Measurements from ENCODE around the gene PAPSS2. TPM values are rescaled to one million over a fixed set of nuclear protein-coding genes. Genes with fewer than 3 reads are reported as not detected.
"Not testable (repeated sequence)": the region's sequence is repeated elsewhere in the genome, so short reads cannot be mapped to it uniquely, and the experiment has no call there.

The PAPSS2 gene
- 96.4 TPM for total RNA-seq

- peak; percentile 58 for DNase-seq (ENCODE audit: low spot score)
Measured at GRCh38 chr10:87659571-87660483, at the start of gene PAPSS2. PAPSS2 (plus strand) TSS chr10:87659878; CDS start chr10:87659982, 104 bp downstream.

- not testable (repeated sequence) for DNase-seq (ENCODE audit: low spot score)
Measured at GRCh38 chr10:87611341-87611740, 48.3 kb upstream of the PAPSS2 start.

DNA sequence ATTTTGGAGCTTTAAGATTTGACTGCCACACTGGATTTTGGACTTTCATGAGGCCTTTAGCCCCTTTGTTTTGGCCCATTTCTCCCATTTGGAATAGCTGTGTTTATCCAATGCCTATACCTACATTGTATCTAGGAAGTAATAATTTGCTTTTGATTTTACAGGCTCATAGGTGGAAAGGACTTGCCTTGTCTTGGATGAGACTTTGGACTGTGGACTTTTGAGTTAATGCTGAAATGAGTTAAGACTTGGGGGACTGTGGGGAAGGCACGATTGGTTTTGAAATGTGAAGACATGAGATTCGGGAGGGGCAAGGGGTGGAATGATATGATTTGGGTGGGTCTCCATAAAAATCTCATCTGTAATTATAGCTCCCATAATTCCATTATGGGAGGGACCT lies 47.6 kb upstream of the PAPSS2 start:
- no peak for DNase-seq (ENCODE audit: low spot score)

DNA sequence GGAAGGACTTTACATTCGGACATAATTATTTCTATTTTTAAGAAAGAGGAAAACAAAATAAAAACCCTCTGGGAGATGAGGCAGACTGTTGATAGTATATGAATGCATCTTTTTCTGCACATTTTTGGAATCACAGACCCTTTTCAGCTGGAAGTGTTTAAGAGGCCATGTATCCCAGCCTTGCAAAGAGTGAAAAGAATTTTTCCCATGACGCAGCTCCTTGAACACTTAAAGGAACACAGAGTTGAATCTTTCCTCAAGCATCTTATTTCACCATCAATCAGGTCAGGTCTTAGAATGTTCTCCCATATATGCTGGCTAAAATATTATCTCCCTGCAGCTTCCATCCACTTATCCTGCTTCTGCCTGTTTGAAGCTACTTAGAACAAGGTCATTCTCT lies 45.9 kb upstream of the PAPSS2 start:
- DNase-seq (ENCODE audit: low spot score), result no peak

GRCh38 chr10:87615856-87616255 lies 43.8 kb upstream of the PAPSS2 start:
- no peak for DNase-seq (ENCODE audit: low spot score)

- no peak for DNase-seq (ENCODE audit: low spot score)
Measured at GRCh38 chr10:87617503-87617902, 42.2 kb upstream of the PAPSS2 start.

GRCh38 chr10:87618566-87619423 lies 40.9 kb upstream of the PAPSS2 start:
- DNase-seq (ENCODE audit: low spot score), result no peak

DNA sequence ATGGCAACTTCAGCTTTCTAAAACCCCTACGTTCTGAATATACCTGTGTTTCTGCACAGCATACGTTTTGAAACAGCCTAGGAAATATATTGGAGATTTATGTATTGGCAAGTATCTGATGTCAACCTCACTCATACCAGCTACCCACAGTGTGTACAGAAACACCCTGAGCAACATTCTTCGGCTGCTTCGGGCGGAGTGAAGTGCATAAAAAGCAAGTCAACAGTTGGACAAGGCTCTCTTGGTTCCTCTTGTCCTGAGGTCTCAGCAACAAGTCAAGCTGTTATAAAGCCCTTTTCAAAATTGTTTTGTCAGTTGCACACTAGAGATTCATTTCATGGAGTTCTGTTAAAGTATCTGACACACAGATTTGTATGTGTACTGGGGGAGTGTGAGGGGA lies 40.0 kb upstream of the PAPSS2 start:
- no peak for DNase-seq (ENCODE audit: low spot score)

DNA sequence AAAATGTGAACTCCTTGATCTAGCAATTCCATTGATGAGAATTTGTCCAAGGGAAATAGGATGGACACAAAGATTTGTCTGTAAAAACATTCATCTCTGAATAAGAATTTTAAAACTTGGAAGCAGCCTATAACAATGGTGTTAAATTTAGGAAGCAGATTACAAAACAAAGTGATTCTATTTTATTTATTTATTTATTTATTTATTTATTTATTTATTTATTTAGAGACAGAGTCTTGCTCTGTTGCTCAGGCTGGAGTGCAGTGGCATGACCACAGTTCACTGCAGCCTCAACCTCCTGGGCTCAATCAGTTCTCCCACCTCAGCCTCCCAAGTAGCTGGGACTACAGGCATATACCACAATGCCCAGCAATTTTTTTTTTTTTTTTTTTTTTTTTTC lies 38.2 kb upstream of the PAPSS2 start:
- not testable (repeated sequence) for DNase-seq (ENCODE audit: low spot score)

DNA sequence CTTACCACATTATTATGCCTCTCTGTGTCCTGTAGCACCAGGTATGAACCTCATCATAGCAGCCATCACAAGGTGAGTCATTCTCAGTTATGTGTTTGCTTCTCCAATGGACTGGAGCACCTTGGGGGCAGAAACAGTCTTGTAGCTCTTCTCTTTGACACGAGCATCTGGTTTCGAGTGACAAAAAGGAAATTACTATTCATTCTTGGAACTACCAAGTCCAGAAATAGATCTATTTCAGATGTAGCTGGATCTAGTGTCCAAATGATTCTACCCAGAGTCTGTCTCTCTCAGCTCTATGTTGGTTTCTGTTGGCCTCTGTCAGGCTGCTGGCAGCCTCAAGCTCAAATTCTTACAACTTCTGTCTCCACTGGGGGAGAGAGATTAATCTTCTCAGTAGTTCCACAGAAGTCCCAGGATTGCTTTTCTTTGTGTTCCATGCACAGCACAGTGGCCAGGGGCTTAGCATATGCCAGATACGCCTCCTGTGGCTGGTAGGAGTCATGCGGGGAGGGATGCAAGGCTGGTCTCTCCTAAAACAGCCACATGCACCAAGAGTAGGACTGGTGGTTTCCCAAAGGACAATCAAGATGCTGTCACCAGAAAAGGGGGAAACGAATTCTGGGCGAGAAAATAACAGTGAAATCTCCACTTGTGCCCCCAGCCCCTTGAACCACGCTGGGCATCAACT lies 37.2 kb upstream of the PAPSS2 start:
- no peak for DNase-seq (ENCODE audit: low spot score)

GRCh38 chr10:87623191-87623590 lies 36.5 kb upstream of the PAPSS2 start:
- DNase-seq (ENCODE audit: low spot score), result no peak

DNA sequence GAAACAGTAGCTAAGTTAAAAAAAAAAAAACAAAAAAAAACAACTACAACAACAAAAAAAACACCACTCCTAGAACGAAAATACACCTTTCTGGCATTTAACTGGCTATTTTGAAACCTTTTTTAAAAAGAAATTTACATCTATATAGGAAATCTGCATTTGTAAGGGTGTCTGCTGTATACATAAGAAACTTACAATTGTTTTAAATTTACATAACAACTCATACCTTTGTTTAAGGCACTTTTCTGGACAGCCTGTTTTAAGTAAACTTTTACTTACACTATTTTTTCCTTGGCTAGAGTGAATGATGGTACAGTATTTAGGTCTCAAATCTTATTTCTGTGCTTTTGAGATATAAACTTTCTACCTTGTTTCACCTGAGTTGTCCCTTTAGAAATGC lies 34.0 kb upstream of the PAPSS2 start:
- DNase-seq (ENCODE audit: low spot score), result no peak

GRCh38 chr10:87626422-87626892 lies 33.2 kb upstream of the PAPSS2 start:
- DNase-seq (ENCODE audit: low spot score), result no peak

- no peak for DNase-seq (ENCODE audit: low spot score)
Measured at GRCh38 chr10:87630171-87630570, 29.5 kb upstream of the PAPSS2 start.

DNA sequence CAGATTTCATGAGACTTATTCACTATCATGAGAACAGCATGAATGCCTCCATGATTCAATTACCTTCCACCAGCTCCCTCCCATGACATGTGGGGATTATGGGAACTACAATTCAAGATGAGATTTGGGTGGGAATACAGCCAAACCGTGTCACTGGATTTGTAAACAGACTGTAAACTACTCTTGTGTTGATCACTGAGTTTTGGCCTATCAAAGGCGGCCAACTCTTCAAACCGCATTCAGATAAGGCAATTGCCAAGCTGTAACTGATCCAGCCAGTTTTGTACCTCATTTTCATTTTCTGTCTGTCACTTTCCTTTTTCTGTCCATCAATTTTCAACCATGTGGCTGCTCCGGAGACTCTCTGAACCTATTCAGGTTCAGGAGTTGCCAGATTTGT lies 27.2 kb upstream of the PAPSS2 start:
- no peak for DNase-seq (ENCODE audit: low spot score)

DNA sequence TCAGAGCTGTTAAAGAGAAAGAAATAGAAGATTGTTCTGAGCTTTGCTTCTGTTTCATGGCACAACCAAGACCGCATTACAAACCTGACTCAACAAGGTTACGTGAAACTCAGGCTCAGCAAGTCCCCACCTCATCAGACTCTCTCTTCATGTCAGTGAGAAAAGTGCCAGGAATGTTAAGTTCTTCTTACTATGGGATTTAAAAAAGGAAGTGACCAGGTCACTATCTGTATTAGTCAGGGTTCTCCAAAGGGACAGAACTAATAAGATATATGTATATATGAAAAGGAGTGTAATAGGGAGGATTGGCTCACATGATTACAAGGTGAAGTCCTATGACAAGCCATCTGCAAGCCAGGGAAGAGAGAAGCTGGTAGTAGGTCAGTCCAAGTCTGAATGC lies 25.4 kb upstream of the PAPSS2 start:
- no peak for DNase-seq (ENCODE audit: low spot score)

DNA sequence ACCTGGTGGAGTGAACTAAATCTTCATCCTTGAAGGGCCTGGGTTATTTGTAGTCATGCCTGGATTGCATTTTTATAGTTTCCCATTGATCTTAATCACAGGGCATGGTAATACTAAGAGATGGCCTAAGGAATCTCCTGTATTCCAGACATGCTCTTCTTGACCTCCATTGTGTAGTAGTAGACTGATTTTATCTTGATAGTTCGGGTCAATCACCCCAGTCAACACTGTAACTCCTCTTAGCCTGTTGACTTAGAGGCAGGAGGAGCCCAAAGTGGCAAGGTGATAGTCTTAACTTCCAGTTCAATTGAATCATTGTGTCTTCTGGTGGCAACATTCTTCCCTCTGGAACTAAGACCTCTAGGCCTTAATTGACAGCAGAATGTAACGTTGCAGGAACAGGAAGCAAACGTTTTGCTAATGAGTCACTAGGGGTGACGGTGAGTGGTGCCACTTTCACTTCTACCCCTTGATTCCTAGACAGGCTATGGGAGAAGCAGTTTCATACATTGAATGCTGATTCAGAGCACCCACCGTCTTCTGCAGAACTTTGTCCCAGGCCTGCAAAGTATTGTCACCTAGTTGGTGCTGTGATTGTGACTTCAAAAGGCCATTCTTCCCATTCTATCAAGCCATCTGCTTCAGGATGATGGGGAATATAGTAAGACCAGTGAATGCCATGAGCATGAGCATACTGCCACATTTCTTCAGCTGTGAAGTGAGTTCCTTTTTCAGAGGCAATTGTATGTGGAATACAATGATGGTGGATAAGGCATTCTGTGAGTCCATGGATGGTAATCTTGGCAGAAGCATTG lies 24.0 kb upstream of the PAPSS2 start:
- peak; percentile 49 for DNase-seq (ENCODE audit: low spot score)

- DNase-seq (ENCODE audit: low spot score), result no peak
Measured at GRCh38 chr10:87636313-87636915, 23.3 kb upstream of the PAPSS2 start.

- no peak for DNase-seq (ENCODE audit: low spot score)
Measured at GRCh38 chr10:87639493-87639892, 20.2 kb upstream of the PAPSS2 start.

GRCh38 chr10:87640043-87640442 lies 19.6 kb upstream of the PAPSS2 start:
- DNase-seq (ENCODE audit: low spot score), result no peak

DNA sequence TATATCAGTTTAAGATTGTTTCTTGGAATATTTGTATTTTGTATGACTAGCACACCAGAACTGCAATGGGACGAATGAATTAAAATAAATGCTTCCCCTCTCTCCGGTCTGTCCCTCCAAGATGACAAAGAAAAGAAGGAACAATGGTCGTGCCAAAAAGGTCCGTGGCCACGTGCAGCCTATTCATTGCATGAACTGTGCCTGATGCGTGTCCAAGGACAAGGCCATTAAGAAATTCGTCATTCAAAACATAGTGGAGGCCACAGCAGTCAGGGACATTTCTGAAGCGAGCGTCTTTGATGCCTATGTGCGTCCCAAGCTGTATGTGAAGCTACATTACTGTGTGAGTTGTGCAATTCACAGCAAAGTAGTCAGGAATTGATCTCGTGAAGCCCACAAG lies 17.2 kb upstream of the PAPSS2 start:
- no peak for DNase-seq (ENCODE audit: low spot score)
